ENCODE results near the gene NEK10. TPM values are rescaled to one million over a fixed set of nuclear protein-coding genes. Genes with fewer than 3 reads are reported as not detected.

NEK10 gene
- total RNA-seq, 1 experiment from 2014 or later, result 5.7 TPM

DNA sequence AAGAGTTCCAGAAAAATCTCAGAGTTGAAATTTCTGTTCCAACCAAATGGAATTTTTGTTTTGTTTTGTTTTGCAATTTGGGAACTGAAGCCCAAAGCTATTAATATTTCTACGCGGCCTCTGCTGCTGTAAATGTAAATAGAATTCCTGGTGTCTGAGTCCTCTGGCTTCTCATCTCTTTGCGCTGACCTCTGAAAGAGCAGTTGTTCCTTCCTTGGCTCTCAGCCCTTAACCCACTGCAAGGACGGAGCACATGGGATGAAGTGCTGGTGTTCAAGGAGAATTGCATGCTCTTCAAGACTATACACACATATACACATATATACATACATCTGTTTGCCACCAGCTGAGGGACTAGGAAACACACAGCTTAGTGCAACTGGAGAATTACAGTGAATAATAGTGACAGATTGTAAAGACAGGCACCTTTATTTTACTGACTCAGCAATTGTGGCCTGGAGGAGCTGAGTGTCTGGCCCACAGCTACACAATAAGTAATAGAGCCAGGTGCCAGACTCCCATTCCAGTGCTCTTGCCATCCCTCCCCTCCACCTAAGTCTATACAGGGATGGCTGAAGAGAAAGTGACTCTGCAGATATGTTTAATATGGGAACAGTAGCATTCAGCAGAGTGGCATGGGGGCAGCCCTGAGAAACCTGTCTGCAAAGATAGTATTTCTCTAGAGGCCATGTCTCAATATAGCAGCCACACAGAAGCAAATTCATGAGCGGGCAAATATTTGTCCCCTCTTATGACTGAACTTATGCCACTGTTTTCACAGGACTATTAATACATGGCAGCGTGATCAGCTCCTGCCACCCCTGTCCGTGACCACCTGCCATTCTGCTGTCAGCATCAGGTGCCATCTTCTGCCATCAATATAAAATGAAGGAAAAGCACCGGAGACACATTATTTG lies 42.3 kb downstream of the NEK10 start:
- CTCF ChIA-PET, result no interaction called here
- Histone ChIP-seq H3K9me3 (ENCODE audit: control insufficient read depth, insufficient read depth, low read depth, low read length) (no peaks in the 10 kb centered on the region), H3K27ac (ENCODE audit: low read length) (no peak overlapping the region), H3K27me3 (ENCODE audit: control insufficient read depth, insufficient read depth, low read length) (no peaks in the 10 kb centered on the region), H3K4me3 (ENCODE audit: low read depth in 2 of 2, low read length in 2 of 2) (no peak overlapping the region), H3K4me1 (ENCODE audit: control insufficient read depth, insufficient read depth, low read length) (no peaks in the 10 kb centered on the region; the same call in 1 of the 2 replicates), H3K36me3 (ENCODE audit: control insufficient read depth, insufficient read depth, low read length) (no peaks in the 10 kb centered on the region)
- intact Hi-C loops (cut with micrococcal nuclease; ENCODE audit: unreplicated experiment) (no loop called here), in situ Hi-C loops (cut with HindIII; ENCODE audit: low pct_unique_long_range_greater_than_20kb, low sequenced_read_pairs) (no loop called here)
- peak; percentile 10 for DNase-seq (ENCODE audit: low read depth, low spot score)
- TF ChIP-seq TCF7L2 (IDR thresholded peaks at IDR 0.05; ENCODE audit: low read depth, low read length) (no peak), POLR2AphosphoS5 (IDR thresholded peaks at IDR 0.05; ENCODE audit: low read depth, low read length) (no peak), SIN3A (IDR thresholded peaks at IDR 0.05; ENCODE audit: borderline replicate concordance, insufficient read depth, low read depth, low read length) (no peak)
- TF ChIP-seq, protein P1, sequence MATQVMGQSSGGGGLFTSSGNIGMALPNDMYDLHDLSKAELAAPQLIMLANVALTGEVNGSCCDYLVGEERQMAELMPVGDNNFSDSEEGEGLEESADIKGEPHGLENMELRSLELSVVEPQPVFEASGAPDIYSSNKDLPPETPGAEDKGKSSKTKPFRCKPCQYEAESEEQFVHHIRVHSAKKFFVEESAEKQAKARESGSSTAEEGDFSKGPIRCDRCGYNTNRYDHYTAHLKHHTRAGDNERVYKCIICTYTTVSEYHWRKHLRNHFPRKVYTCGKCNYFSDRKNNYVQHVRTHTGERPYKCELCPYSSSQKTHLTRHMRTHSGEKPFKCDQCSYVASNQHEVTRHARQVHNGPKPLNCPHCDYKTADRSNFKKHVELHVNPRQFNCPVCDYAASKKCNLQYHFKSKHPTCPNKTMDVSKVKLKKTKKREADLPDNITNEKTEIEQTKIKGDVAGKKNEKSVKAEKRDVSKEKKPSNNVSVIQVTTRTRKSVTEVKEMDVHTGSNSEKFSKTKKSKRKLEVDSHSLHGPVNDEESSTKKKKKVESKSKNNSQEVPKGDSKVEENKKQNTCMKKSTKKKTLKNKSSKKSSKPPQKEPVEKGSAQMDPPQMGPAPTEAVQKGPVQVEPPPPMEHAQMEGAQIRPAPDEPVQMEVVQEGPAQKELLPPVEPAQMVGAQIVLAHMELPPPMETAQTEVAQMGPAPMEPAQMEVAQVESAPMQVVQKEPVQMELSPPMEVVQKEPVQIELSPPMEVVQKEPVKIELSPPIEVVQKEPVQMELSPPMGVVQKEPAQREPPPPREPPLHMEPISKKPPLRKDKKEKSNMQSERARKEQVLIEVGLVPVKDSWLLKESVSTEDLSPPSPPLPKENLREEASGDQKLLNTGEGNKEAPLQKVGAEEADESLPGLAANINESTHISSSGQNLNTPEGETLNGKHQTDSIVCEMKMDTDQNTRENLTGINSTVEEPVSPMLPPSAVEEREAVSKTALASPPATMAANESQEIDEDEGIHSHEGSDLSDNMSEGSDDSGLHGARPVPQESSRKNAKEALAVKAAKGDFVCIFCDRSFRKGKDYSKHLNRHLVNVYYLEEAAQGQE (IDR thresholded peaks at IDR 0.05; ENCODE audit: insufficient read depth in 1 of 2, low read depth in 2 of 2, low read length in 1 of 2), result no peak
- TF ChIP-seq, protein P2, sequence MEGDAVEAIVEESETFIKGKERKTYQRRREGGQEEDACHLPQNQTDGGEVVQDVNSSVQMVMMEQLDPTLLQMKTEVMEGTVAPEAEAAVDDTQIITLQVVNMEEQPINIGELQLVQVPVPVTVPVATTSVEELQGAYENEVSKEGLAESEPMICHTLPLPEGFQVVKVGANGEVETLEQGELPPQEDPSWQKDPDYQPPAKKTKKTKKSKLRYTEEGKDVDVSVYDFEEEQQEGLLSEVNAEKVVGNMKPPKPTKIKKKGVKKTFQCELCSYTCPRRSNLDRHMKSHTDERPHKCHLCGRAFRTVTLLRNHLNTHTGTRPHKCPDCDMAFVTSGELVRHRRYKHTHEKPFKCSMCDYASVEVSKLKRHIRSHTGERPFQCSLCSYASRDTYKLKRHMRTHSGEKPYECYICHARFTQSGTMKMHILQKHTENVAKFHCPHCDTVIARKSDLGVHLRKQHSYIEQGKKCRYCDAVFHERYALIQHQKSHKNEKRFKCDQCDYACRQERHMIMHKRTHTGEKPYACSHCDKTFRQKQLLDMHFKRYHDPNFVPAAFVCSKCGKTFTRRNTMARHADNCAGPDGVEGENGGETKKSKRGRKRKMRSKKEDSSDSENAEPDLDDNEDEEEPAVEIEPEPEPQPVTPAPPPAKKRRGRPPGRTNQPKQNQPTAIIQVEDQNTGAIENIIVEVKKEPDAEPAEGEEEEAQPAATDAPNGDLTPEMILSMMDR (IDR thresholded peaks at IDR 0.05), result no peak
- ATAC-seq, result peak; percentile 79
- POLR2A ChIA-PET, result interaction anchor here (0.6 to 0.7 kb wide), 2 partner anchors 11 to 18 kb away, joined by 3 to 4 read pairs; no protein-coding TSS in a partner anchor
- no TSS peak for BruUV-seq (replicated peaks)

DNA sequence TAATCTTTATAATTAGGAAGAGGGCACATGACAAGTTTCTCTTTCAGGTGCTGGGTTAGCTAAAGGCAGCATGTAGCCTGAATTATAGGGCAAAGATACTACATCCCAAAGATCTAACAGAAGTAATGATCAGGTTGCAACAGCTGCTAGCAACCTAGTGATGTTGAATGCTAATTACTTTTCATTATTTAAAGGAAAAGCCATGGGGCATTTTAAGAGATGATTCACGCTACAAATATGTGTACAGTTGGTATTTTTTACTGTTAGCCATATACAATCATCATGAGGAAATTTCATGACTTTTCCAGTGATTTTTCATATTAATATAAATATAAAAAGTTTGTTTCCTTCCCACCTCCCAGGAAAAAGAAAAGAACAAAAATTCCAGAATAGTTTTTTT lies 43.0 kb downstream of the NEK10 start:
- no peaks in the 10 kb centered on the region for H3K9me3 ChIP-seq (ENCODE audit: control insufficient read depth, insufficient read depth, low read depth, low read length)
- no peaks in the 10 kb centered on the region; the same call in 1 of the 2 replicates for H3K4me1 ChIP-seq (ENCODE audit: control insufficient read depth, insufficient read depth, low read length)
- intact Hi-C loops (cut with micrococcal nuclease; ENCODE audit: unreplicated experiment), result no loop called here
- DNase-seq (ENCODE audit: low read depth, low spot score) (no peak), ATAC-seq (no peak)
- ChIA-PET POLR2A (interaction anchor here (0.6 kb wide), 1 partner anchor 11 kb away, joined by 4 read pairs; no protein-coding TSS in a partner anchor), CTCF (no interaction called here)
- no peaks in the 10 kb centered on the region for H3K36me3 ChIP-seq (ENCODE audit: control insufficient read depth, insufficient read depth, low read length)
- H3K27me3 ChIP-seq (ENCODE audit: control insufficient read depth, insufficient read depth, low read length), result no peaks in the 10 kb centered on the region
- H3K4me3 ChIP-seq (ENCODE audit: low read depth in 2 of 2, low read length in 2 of 2), result no peak overlapping the region
- BruUV-seq (replicated peaks), result no TSS peak
- no peak overlapping the region for H3K27ac ChIP-seq (ENCODE audit: low read length)
- in situ Hi-C loops (cut with HindIII; ENCODE audit: low pct_unique_long_range_greater_than_20kb, low sequenced_read_pairs), result no loop called here
- TF ChIP-seq TCF7L2 (IDR thresholded peaks at IDR 0.05; ENCODE audit: low read depth, low read length), result no peak
- TF ChIP-seq, protein P2 (IDR thresholded peaks at IDR 0.05), result no peak
- TF ChIP-seq POLR2AphosphoS5 (IDR thresholded peaks at IDR 0.05; ENCODE audit: low read depth, low read length), result no peak
- TF ChIP-seq, protein P1 (IDR thresholded peaks at IDR 0.05; ENCODE audit: insufficient read depth in 1 of 2, low read depth in 2 of 2, low read length in 1 of 2), result no peak
- TF ChIP-seq SIN3A (IDR thresholded peaks at IDR 0.05; ENCODE audit: borderline replicate concordance, insufficient read depth, low read depth, low read length), result no peak

Measured in Panc1 (cell line).